ENCODE results near the gene GALNT4.

Gene GALNT4

GRCh38 chr12:89528434-89528833 is 3.8 kb upstream of the GALNT4 start:
- peak; percentile 54 for DNase-seq

- DNase-seq, result peak; percentile 73
Observed at GRCh38 chr12:89525824-89526770, 1.5 kb upstream of the GALNT4 start, which contains the start of gene POC1B. TSS of gene POC1B (minus strand) at chr12:89526047. CDS start at chr12:89525895, 152 bp downstream.

GRCh38 chr12:89525305-89525823 is 768 bp upstream of the GALNT4 start:
- DNase-seq, result no peak

GRCh38 chr12:89523843-89524540 is 604 bp downstream of the GALNT4 start:
- DNase-seq, result no peak

- no peak for DNase-seq
Observed at GRCh38 chr12:89523393-89523792, 1.2 kb downstream of the GALNT4 start.

GRCh38 chr12:89521364-89522223 is 3.0 kb downstream of the GALNT4 start:
- no peak for DNase-seq

- DNase-seq, result no peak
Observed at GRCh38 chr12:89517720-89518119, 6.9 kb downstream of the GALNT4 start.

- DNase-seq, result no peak
Observed at GRCh38 chr12:89516633-89517032, 8.0 kb downstream of the GALNT4 start.

- no peak for DNase-seq
Observed at GRCh38 chr12:89514751-89515150, 9.8 kb downstream of the GALNT4 start.

GRCh38 chr12:89513544-89513943 is 11.1 kb downstream of the GALNT4 start:
- no peak for DNase-seq

- no peak for DNase-seq
Observed at GRCh38 chr12:89507015-89507824, 17.4 kb downstream of the GALNT4 start.

GRCh38 chr12:89506050-89506449 is 18.5 kb downstream of the GALNT4 start:
- no peak for DNase-seq

- no peak for DNase-seq
Observed at GRCh38 chr12:89504560-89505346, 19.8 kb downstream of the GALNT4 start.

GRCh38 chr12:89501793-89502192 is 22.8 kb downstream of the GALNT4 start:
- no peak for DNase-seq

GRCh38 chr12:89499857-89500256 is 24.7 kb downstream of the GALNT4 start:
- no peak for DNase-seq

- no peak for DNase-seq
Observed at GRCh38 chr12:89497467-89497866, 27.1 kb downstream of the GALNT4 start.

- DNase-seq, result no peak
Observed at GRCh38 chr12:89497005-89497404, 27.6 kb downstream of the GALNT4 start.

- DNase-seq, result no peak
Observed at GRCh38 chr12:89494411-89495231, 30.0 kb downstream of the GALNT4 start.

GRCh38 chr12:89493670-89494302 is 30.8 kb downstream of the GALNT4 start:
- peak; percentile 59 for DNase-seq

- DNase-seq, result no peak
Observed at GRCh38 chr12:89492883-89493282, 31.7 kb downstream of the GALNT4 start.

Data from GDM1 (cell line).